HCEC 1CT (cell line): ENCODE data around the gene C9orf50.
A peak's percentile ranks its signal among the peaks of the same experiment; 100 is the strongest.
"Not testable (repeated sequence)": the region's sequence is repeated elsewhere in the genome, so short reads cannot be mapped to it uniquely, and the experiment has no call there.

Experiments used
- DNase-seq: peaks from one replicate; pipeline ENCODE4 v3.0.0-alpha.2; 2017

The C9orf50 gene

GRCh38 chr9:129647635-129648034, 26.7 kb upstream of the C9orf50 start:
- no peak for DNase-seq

GRCh38 chr9:129646654-129647053, 25.8 kb upstream of the C9orf50 start:
- no peak for DNase-seq

GRCh38 chr9:129646252-129646651, 25.4 kb upstream of the C9orf50 start:
- no peak for DNase-seq

- no peak for DNase-seq
Measured at GRCh38 chr9:129644902-129645301, 24.0 kb upstream of the C9orf50 start.

- no peak for DNase-seq
Measured at GRCh38 chr9:129644365-129644764, 23.5 kb upstream of the C9orf50 start.

- DNase-seq: no peak
Measured at GRCh38 chr9:129643706-129644105, 22.8 kb upstream of the C9orf50 start.

- DNase-seq: peak; percentile 95
Measured at GRCh38 chr9:129641750-129642585, 21.1 kb upstream of the C9orf50 start, which contains the start of gene ASB6. ASB6 (minus strand) TSS chr9:129642151; CDS start chr9:129641999, 152 bp downstream.

GRCh38 chr9:129640871-129641749, 20.2 kb upstream of the C9orf50 start:
- no peak for DNase-seq

GRCh38 chr9:129640086-129640870, 19.4 kb upstream of the C9orf50 start:
- no peak for DNase-seq

GRCh38 chr9:129639756-129640085, 18.8 kb upstream of the C9orf50 start:
- DNase-seq: no peak

- no peak for DNase-seq
Measured at GRCh38 chr9:129639034-129639630, 18.2 kb upstream of the C9orf50 start.

- DNase-seq: no peak
Measured at GRCh38 chr9:129637673-129638439, 17.0 kb upstream of the C9orf50 start.

- DNase-seq: no peak
Measured at GRCh38 chr9:129637102-129637501, 16.2 kb upstream of the C9orf50 start.

- DNase-seq: not testable (repeated sequence)
Measured at GRCh38 chr9:129636343-129636742, 15.4 kb upstream of the C9orf50 start.

- no peak for DNase-seq
Measured at GRCh38 chr9:129635099-129636065, 14.5 kb upstream of the C9orf50 start.

- DNase-seq: no peak
Measured at GRCh38 chr9:129633848-129634247, 12.9 kb upstream of the C9orf50 start.

GRCh38 chr9:129633207-129633606, 12.3 kb upstream of the C9orf50 start:
- DNase-seq: no peak

- DNase-seq: no peak
Measured at GRCh38 chr9:129632460-129632859, 11.6 kb upstream of the C9orf50 start.

- DNase-seq: no peak
Measured at GRCh38 chr9:129631674-129632129, 10.8 kb upstream of the C9orf50 start.

GRCh38 chr9:129630967-129631673, 10.2 kb upstream of the C9orf50 start:
- DNase-seq: no peak
